Activated CD8-positive, alpha-beta T cell treated with anti-CD3 and anti-CD28 coated beads for 36 hours (primary cell): ENCODE results near the gene C1orf146. TPM values are rescaled to one million over a fixed set of nuclear protein-coding genes. Genes with fewer than 3 reads are reported as not detected.
A peak's percentile ranks its signal among the peaks of the same experiment; 100 is the strongest.

Experiments used
- ATAC-seq: fragments of 200-7000 bp; cut with Tn5 transposase; one replicate; pipeline ENCODE4 v1.10.0; 2021; ENCODE audit warnings: mild to moderate bottlenecking, moderate library complexity
- CTCF ChIA-PET: fragments of 350-600 bp; sonication (Branson Sonifier 250); formaldehyde crosslinking; loops from one replicate; lab custom pipeline; 2021; ENCODE audit warnings: antibody characterized with exemption; lab: Charles Lee
- POLR2A ChIA-PET: fragments of 350-600 bp; sonication (Branson Sonifier 250); formaldehyde crosslinking; loops from one replicate; lab custom pipeline; 2021; ENCODE audit warnings: antibody characterized with exemption; lab: Charles Lee
- DNase-seq: peaks from one replicate; pipeline ENCODE4 v3.0.0-alpha.2; 2020
- H3K27ac Mint-ChIP-seq: one replicate; pipeline ENCODE4 v1.8.0; 2021; ENCODE audit warnings: mild to moderate bottlenecking, mixed read lengths
- H3K27me3 Mint-ChIP-seq: one replicate; pipeline ENCODE4 v1.8.0; 2021; ENCODE audit warnings: mixed read lengths
- H3K36me3 Mint-ChIP-seq: one replicate; pipeline ENCODE4 v1.8.0; 2021; ENCODE audit warnings: low read depth, mixed read lengths
- H3K4me1 Mint-ChIP-seq: one replicate; pipeline ENCODE4 v1.8.0; 2021; ENCODE audit warnings: low read depth, mixed read lengths
- H3K4me3 Mint-ChIP-seq: one replicate; pipeline ENCODE4 v1.8.0; 2021; ENCODE audit warnings: mild to moderate bottlenecking, moderate library complexity, mixed read lengths
- H3K9me3 Mint-ChIP-seq: one replicate; pipeline ENCODE4 v1.8.0; 2021; ENCODE audit warnings: mixed read lengths
- intact Hi-C: fragments of 100-400 bp; cut with micrococcal nuclease; formaldehyde crosslinking; loops from one replicate; pipeline ENCODE4 v1.10.0; 2022
- total RNA-seq, 2 experiments: library from RNA; stranded (reverse); gene quantifications; one replicate each; pipeline ENCODE4 v1.2.3, GENCODE V29; 2021
- TF ChIP-seq, protein P1 (sequence below): fragments of 200-600 bp; IDR thresholded peaks from one replicate; pipeline ENCODE4 v1.8.0; 2022; ENCODE audit warnings: antibody characterized with exemption, mild to moderate bottlenecking

The C1orf146 gene
- total RNA-seq, 2 experiments from 2014 or later: not detected

GRCh38 chr1:92188436-92189255 is 29.1 kb upstream of the C1orf146 start:
- no peak overlapping the region for H3K27ac Mint-ChIP-seq
- CTCF ChIA-PET: no interaction called here
- intact Hi-C loops: no loop called here
- POLR2A ChIA-PET: no interaction called here
- no peak for ATAC-seq
- H3K4me1 Mint-ChIP-seq: no peaks in the 10 kb centered on the region
- DNase-seq: no peak
- H3K27me3 Mint-ChIP-seq: no peaks in the 10 kb centered on the region
- no peak overlapping the region for H3K4me3 Mint-ChIP-seq
- TF ChIP-seq, protein P1, sequence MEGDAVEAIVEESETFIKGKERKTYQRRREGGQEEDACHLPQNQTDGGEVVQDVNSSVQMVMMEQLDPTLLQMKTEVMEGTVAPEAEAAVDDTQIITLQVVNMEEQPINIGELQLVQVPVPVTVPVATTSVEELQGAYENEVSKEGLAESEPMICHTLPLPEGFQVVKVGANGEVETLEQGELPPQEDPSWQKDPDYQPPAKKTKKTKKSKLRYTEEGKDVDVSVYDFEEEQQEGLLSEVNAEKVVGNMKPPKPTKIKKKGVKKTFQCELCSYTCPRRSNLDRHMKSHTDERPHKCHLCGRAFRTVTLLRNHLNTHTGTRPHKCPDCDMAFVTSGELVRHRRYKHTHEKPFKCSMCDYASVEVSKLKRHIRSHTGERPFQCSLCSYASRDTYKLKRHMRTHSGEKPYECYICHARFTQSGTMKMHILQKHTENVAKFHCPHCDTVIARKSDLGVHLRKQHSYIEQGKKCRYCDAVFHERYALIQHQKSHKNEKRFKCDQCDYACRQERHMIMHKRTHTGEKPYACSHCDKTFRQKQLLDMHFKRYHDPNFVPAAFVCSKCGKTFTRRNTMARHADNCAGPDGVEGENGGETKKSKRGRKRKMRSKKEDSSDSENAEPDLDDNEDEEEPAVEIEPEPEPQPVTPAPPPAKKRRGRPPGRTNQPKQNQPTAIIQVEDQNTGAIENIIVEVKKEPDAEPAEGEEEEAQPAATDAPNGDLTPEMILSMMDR: no peak
- no peaks in the 10 kb centered on the region for H3K9me3 Mint-ChIP-seq
- no peaks in the 10 kb centered on the region for H3K36me3 Mint-ChIP-seq

GRCh38 chr1:92191726-92192125 is 26.0 kb upstream of the C1orf146 start:
- intact Hi-C loops: no loop called here
- Mint-ChIP-seq H3K36me3 (no peaks in the 10 kb centered on the region), H3K4me3 (no peak overlapping the region), H3K4me1 (peaks cover 2% of the 10 kb centered on the region), H3K27ac (no peak overlapping the region), H3K9me3 (no peaks in the 10 kb centered on the region), H3K27me3 (peaks cover 1% of the 10 kb centered on the region)
- CTCF ChIA-PET: interaction anchor here (0.9 to 1.4 kb wide), 2 partner anchors 9 to 18 kb away, joined by 3 to 4 read pairs; no protein-coding TSS in a partner anchor
- TF ChIP-seq, protein P1: no peak
- ATAC-seq: no peak
- DNase-seq: no peak
- POLR2A ChIA-PET: interaction anchor here (1.0 kb wide), 1 partner anchor 159 kb away, joined by 3 read pairs; no protein-coding TSS in a partner anchor

GRCh38 chr1:92192246-92192645 is 25.5 kb upstream of the C1orf146 start:
- H3K9me3 Mint-ChIP-seq: no peaks in the 10 kb centered on the region
- ChIA-PET CTCF (interaction anchor here (0.9 to 1.4 kb wide), 2 partner anchors 9 to 18 kb away, joined by 3 to 4 read pairs; no protein-coding TSS in a partner anchor), POLR2A (no interaction called here)
- no peak for DNase-seq
- H3K4me1 Mint-ChIP-seq: peaks cover 5% of the 10 kb centered on the region
- TF ChIP-seq, protein P1: no peak
- H3K4me3 Mint-ChIP-seq: no peak overlapping the region
- no peak overlapping the region for H3K27ac Mint-ChIP-seq
- peaks cover 1% of the 10 kb centered on the region for H3K27me3 Mint-ChIP-seq
- no peaks in the 10 kb centered on the region for H3K36me3 Mint-ChIP-seq
- intact Hi-C loops: no loop called here
- no peak for ATAC-seq

DNA sequence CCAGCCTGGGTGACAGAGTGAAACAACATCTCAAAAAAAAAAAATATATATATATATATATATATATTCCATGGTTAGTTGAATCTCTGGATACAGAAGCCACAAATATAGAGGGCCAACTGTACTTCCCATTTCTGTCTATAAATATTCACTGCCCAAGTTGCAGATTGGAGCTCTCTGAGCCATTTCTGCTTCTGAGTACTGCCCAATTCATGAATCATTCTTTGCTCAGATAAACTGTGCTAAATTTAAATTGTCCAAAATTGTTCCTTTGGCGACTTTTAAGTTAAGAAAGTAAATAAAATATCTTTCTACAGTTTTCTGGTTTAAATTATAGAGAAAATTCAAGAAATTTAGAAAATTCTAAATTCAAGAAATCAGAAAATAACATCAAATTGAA is 23.2 kb upstream of the C1orf146 start:
- ATAC-seq: no peak
- peaks cover 1% of the 10 kb centered on the region for H3K27me3 Mint-ChIP-seq
- no peak overlapping the region for H3K4me3 Mint-ChIP-seq
- intact Hi-C loops: no loop called here
- no peak for DNase-seq
- ChIA-PET CTCF (interaction anchor here (0.9 kb wide), 1 partner anchor 94 kb away, joined by 3 read pairs; no protein-coding TSS in a partner anchor), POLR2A (no interaction called here)
- H3K4me1 Mint-ChIP-seq: peaks cover 5% of the 10 kb centered on the region
- no peak overlapping the region for H3K27ac Mint-ChIP-seq
- TF ChIP-seq, protein P1: no peak
- no peaks in the 10 kb centered on the region for H3K9me3 Mint-ChIP-seq
- H3K36me3 Mint-ChIP-seq: no peaks in the 10 kb centered on the region

GRCh38 chr1:92201973-92202372 is 15.7 kb upstream of the C1orf146 start:
- TF ChIP-seq, protein P1: no peak
- intact Hi-C loops: no loop called here
- peak overlapping the region; percentile 31 for H3K27ac Mint-ChIP-seq
- peaks cover 16% of the 10 kb centered on the region for H3K4me1 Mint-ChIP-seq
- ATAC-seq (no peak), DNase-seq (no peak)
- H3K9me3 Mint-ChIP-seq: peaks cover 2% of the 10 kb centered on the region
- H3K27me3 Mint-ChIP-seq: no peaks in the 10 kb centered on the region
- no peak overlapping the region for H3K4me3 Mint-ChIP-seq
- POLR2A ChIA-PET: no interaction called here
- no peaks in the 10 kb centered on the region for H3K36me3 Mint-ChIP-seq
- CTCF ChIA-PET: interaction anchor here (1.6 kb wide), 1 partner anchor 10 kb away, joined by 4 read pairs; no protein-coding TSS in a partner anchor
